NK-92 (cell line): ENCODE measurements around the gene USP25.
"Not testable (repeated sequence)": the region's sequence is repeated elsewhere in the genome, so short reads cannot be mapped to it uniquely, and the experiment has no call there.

Source experiments
- DNase-seq: peaks from one replicate; lab custom pipeline; 2025; ENCODE audit not compliant: unreplicated experiment; lab: John Stamatoyannopoulos, UW

Gene USP25

GRCh38 chr21:15732290-15732995 is 2.7 kb downstream of the USP25 start:
- DNase-seq = no peak

- DNase-seq = no peak
Measured at GRCh38 chr21:15732996-15733329, 3.2 kb downstream of the USP25 start.

- DNase-seq = no peak
Measured at GRCh38 chr21:15735409-15735808, 5.6 kb downstream of the USP25 start.

GRCh38 chr21:15735931-15736330 is 6.1 kb downstream of the USP25 start:
- not testable (repeated sequence) for DNase-seq

GRCh38 chr21:15738779-15739178 is 9.0 kb downstream of the USP25 start:
- not testable (repeated sequence) for DNase-seq

GRCh38 chr21:15740383-15740782 is 10.6 kb downstream of the USP25 start:
- DNase-seq = no peak

- DNase-seq = no peak
Measured at GRCh38 chr21:15741510-15741909, 11.7 kb downstream of the USP25 start.

GRCh38 chr21:15742052-15742670 is 12.4 kb downstream of the USP25 start:
- DNase-seq = no peak

- no peak for DNase-seq
Measured at GRCh38 chr21:15742694-15743093, 12.9 kb downstream of the USP25 start.

- no peak for DNase-seq
Measured at GRCh38 chr21:15743593-15743992, 13.8 kb downstream of the USP25 start.

GRCh38 chr21:15744926-15745325 is 15.1 kb downstream of the USP25 start:
- no peak for DNase-seq

- DNase-seq = no peak
Measured at GRCh38 chr21:15748586-15748985, 18.8 kb downstream of the USP25 start.

- DNase-seq = no peak
Measured at GRCh38 chr21:15749082-15749860, 19.5 kb downstream of the USP25 start.

GRCh38 chr21:15749861-15750159 is 20.0 kb downstream of the USP25 start:
- DNase-seq = no peak

GRCh38 chr21:15751037-15751436 is 21.3 kb downstream of the USP25 start:
- DNase-seq = no peak

- DNase-seq = no peak
Measured at GRCh38 chr21:15751546-15751945, 21.8 kb downstream of the USP25 start.

- DNase-seq = no peak
Measured at GRCh38 chr21:15752763-15753407, 23.1 kb downstream of the USP25 start.

- DNase-seq = no peak
Measured at GRCh38 chr21:15753741-15754140, 24.0 kb downstream of the USP25 start.

- DNase-seq = no peak
Measured at GRCh38 chr21:15754640-15755039, 24.9 kb downstream of the USP25 start.

- no peak for DNase-seq
Measured at GRCh38 chr21:15755125-15755524, 25.3 kb downstream of the USP25 start.

GRCh38 chr21:15759469-15759868 is 29.7 kb downstream of the USP25 start:
- DNase-seq = no peak
